Fibroblast of pulmonary artery (primary cell): ENCODE results near the gene NUDT1.

Experiments used
- DNase-seq: peaks from one replicate; pipeline ENCODE4 v3.0.0-alpha.2; 2010; ENCODE audit warnings: low read depth
- H3K4me3 ChIP-seq: replicated peaks from 2 replicates; pipeline ENCODE4 v1.5.1; 2011; ENCODE audit warnings: low read depth, mild to moderate bottlenecking, control low read depth, low read length, moderate library complexity
- CTCF ChIP-seq: IDR thresholded peaks from 2 replicates; pipeline ENCODE4 v1.5.1; 2011; ENCODE audit warnings: mild to moderate bottlenecking, control low read depth, low read length, inconsistent platforms; ENCODE audit errors: missing control alignments

NUDT1 gene

DNA sequence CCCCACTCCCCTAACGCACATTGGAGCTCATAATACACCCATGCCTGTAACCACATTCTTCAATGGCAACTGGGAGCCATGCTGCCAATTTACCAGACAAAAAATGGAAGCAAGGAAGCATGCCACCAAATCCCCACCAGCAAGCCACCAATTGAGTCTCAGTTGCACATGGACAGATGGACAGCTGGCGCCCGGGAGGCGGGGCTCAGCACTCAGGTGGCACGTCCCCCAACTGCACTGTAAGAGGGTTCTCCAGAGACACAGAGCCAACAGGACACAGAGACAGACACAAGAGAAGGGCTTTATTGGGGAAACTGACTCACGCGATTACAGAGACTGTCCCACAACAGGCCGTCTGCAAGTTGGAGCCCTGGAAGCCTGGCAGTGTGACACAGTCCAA is 11.8 kb upstream of the NUDT1 start:
- no peak for DNase-seq
- H3K4me3 ChIP-seq: no peak overlapping the region
- no peak for TF ChIP-seq CTCF

- no peak for TF ChIP-seq CTCF
- DNase-seq: no peak
- no peak overlapping the region for H3K4me3 ChIP-seq
These were observed 11.1 kb upstream of the NUDT1 start for GRCh38 chr7:2230882-2231281.

GRCh38 chr7:2231992-2232765 is 9.8 kb upstream of the NUDT1 start:
- peak overlapping the region; percentile 74 for H3K4me3 ChIP-seq
- no peak for TF ChIP-seq CTCF
- no peak for DNase-seq

DNA sequence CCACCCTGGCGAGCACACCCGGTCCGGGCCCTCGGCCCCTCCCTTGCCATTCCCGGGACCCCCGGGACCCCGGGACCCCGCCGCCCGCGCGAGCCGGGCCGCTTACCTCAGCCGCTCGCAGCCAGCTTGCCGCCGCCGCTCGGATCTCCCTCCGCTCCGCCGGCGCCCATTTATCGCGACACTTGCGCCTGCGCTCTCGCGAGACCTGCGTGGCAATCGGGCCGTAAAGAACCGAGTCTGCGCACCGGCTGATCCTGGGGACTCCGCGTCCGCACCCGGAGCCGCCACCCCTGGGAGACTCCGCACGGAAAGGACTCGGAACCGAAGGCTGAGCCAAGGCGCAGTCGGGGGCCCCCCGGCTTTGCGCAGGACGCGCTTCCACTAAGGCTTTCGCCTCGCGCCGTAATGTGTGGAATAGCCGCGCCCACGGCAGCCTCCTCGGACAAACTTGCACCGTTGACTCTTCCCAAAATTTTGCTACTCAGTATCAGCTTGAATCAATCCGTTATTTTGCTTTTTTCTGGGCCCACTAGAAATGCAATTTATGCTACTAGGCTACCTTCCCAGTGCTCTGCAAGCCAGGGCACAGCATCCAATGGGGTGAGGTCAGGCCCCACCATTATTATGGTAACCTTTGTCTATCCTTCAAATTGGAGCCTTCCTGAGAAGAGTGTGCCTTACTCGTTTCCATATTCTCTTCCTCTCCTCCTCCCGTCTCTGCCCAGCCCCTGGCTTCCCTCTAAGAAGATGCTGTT is 9.1 kb upstream of the NUDT1 start, which contains the start of gene MAD1L1:
MAD1L1 (minus strand) TSS at position 180 of the 755 bp plus-strand sequence. CDS start 2,812 bp downstream, outside the sequence.
- H3K4me3 ChIP-seq: peak within 1 kb of the TSS; percentile 74
- TF ChIP-seq CTCF: no peak
- peak; percentile 92 for DNase-seq

- no peak for TF ChIP-seq CTCF
- no peak overlapping the region for H3K4me3 ChIP-seq
- DNase-seq: no peak
These were observed 8.1 kb upstream of the NUDT1 start for GRCh38 chr7:2233926-2234325.

DNA sequence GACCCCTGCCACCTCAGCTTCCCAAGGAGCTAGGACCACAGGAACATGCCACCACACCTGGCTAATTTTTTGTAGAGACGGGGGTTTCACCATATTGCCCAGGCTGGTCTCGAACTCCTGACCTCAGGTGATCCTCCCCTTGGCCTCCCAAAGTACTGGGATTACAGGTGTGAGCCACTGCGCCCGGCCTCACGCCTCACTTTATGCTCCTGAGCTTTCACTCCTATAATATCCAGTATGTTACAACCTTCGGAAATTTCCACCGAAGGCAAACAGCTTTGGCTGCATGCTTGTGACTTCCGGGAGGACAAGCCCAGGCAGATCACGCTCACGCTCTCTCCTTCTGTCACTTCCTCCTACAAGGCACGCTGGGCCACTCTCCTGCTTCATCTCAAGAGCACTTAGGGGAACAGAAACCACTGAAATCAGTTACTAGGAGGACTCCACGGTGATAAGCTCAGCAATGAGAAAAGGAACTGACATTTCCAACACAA is 4.9 kb upstream of the NUDT1 start:
- H3K4me3 ChIP-seq: no peak overlapping the region
- no peak for TF ChIP-seq CTCF
- DNase-seq: no peak
